Stromal cell of bone marrow (primary cell): ENCODE data around the gene STK32C.

Source experiments
- DNase-seq: peaks from one replicate; pipeline ENCODE4 v3.0.0-alpha.2; 2012; ENCODE audit warnings: low read depth

STK32C gene

GRCh38 chr10:132246296-132246695, 61.5 kb downstream of the STK32C start:
- no peak for DNase-seq

GRCh38 chr10:132245056-132245455, 62.7 kb downstream of the STK32C start:
- no peak for DNase-seq

- DNase-seq = no peak
Measured at GRCh38 chr10:132243626-132244025, 64.1 kb downstream of the STK32C start.

GRCh38 chr10:132243141-132243540, 64.6 kb downstream of the STK32C start:
- DNase-seq = no peak

GRCh38 chr10:132242103-132242840, 65.5 kb downstream of the STK32C start:
- no peak for DNase-seq

- DNase-seq = no peak
Measured at GRCh38 chr10:132241496-132241895, 66.3 kb downstream of the STK32C start.

- no peak for DNase-seq
Measured at GRCh38 chr10:132241086-132241485, 66.7 kb downstream of the STK32C start.

GRCh38 chr10:132240581-132240980, 67.2 kb downstream of the STK32C start:
- DNase-seq = no peak

GRCh38 chr10:132240156-132240555, 67.6 kb downstream of the STK32C start:
- no peak for DNase-seq

- no peak for DNase-seq
Measured at GRCh38 chr10:132239126-132240031, 68.4 kb downstream of the STK32C start.

- DNase-seq = no peak
Measured at GRCh38 chr10:132238371-132239125, 69.2 kb downstream of the STK32C start.

GRCh38 chr10:132237871-132238270, 69.9 kb downstream of the STK32C start:
- DNase-seq = no peak

- DNase-seq = no peak
Measured at GRCh38 chr10:132237396-132237795, 70.4 kb downstream of the STK32C start.

- DNase-seq = no peak
Measured at GRCh38 chr10:132236881-132237280, 70.9 kb downstream of the STK32C start.

GRCh38 chr10:132236161-132236560, 71.6 kb downstream of the STK32C start:
- DNase-seq = no peak

- DNase-seq = no peak
Measured at GRCh38 chr10:132234860-132235259, 72.9 kb downstream of the STK32C start.

- no peak for DNase-seq
Measured at GRCh38 chr10:132233501-132234085, 74.2 kb downstream of the STK32C start.

GRCh38 chr10:132232981-132233380, 74.8 kb downstream of the STK32C start:
- DNase-seq = no peak

GRCh38 chr10:132232023-132232951, 75.5 kb downstream of the STK32C start:
- DNase-seq = no peak

- no peak for DNase-seq
Measured at GRCh38 chr10:132231656-132232022, 76.1 kb downstream of the STK32C start.
